Esophagus squamous epithelium (tissue), 4 donors: ENCODE measurements around the gene PHF2.

Experiments used
- CTCF ChIP-seq, 6 experiments: fragments of 450-650 bp in 4 of 6; fragments of 200-600 bp in 2 of 6; sonication (generic) in 2 of 6; IDR thresholded peaks; one replicate each; pipeline ENCODE4 v1.5.1; 2016 to 2019; ENCODE audit warnings: antibody characterized with exemption in 6 of 6, mild to moderate bottlenecking in 4 of 6, moderate library complexity in 4 of 6
- POLR2A ChIP-seq, 4 donors: fragments of 450-650 bp; IDR thresholded peaks; one replicate each; pipeline ENCODE4 v1.6.1; 2017; ENCODE audit warnings: antibody characterized with exemption in 4 of 4, mild to moderate bottlenecking in 4 of 4, moderate library complexity in 3 of 4

DNA sequence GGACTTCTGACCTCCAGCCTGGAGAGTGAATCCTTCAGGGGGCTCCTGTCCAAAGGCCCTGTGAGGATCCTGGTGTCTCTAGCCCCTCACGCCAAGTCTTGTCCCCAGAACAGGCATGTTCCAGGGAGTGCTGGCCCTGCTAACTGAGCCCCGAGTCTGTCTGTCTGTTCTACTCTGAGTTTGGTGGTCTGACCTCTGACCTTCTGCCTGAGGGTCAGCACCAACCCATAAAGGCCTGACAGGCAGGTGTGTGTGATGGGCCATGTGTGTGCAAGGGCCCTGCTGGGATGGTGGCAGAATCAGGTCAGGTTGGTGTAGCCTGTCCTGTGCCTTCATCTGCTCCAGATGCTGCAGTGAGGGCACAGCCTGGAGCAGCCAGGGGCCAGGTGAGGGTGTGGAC, 46.3 kb downstream of the PHF2 start:
- TF ChIP-seq CTCF (IDR thresholded peaks at IDR 0.05) (no peak), POLR2A (IDR thresholded peaks at IDR 0.05) (no peak)
